SW480 (cell line): Measurements from ENCODE around the gene NBEA.
"Not testable (repeated sequence)": the region's sequence is repeated elsewhere in the genome, so short reads cannot be mapped to it uniquely, and the experiment has no call there.

ENCODE experiments used
- DNase-seq: peaks from one replicate; pipeline ENCODE4 v3.0.0-alpha.2; 2016; ENCODE audit warnings: low spot score

The NBEA gene, protein sequence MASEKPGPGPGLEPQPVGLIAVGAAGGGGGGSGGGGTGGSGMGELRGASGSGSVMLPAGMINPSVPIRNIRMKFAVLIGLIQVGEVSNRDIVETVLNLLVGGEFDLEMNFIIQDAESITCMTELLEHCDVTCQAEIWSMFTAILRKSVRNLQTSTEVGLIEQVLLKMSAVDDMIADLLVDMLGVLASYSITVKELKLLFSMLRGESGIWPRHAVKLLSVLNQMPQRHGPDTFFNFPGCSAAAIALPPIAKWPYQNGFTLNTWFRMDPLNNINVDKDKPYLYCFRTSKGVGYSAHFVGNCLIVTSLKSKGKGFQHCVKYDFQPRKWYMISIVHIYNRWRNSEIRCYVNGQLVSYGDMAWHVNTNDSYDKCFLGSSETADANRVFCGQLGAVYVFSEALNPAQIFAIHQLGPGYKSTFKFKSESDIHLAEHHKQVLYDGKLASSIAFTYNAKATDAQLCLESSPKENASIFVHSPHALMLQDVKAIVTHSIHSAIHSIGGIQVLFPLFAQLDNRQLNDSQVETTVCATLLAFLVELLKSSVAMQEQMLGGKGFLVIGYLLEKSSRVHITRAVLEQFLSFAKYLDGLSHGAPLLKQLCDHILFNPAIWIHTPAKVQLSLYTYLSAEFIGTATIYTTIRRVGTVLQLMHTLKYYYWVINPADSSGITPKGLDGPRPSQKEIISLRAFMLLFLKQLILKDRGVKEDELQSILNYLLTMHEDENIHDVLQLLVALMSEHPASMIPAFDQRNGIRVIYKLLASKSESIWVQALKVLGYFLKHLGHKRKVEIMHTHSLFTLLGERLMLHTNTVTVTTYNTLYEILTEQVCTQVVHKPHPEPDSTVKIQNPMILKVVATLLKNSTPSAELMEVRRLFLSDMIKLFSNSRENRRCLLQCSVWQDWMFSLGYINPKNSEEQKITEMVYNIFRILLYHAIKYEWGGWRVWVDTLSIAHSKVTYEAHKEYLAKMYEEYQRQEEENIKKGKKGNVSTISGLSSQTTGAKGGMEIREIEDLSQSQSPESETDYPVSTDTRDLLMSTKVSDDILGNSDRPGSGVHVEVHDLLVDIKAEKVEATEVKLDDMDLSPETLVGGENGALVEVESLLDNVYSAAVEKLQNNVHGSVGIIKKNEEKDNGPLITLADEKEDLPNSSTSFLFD (N-terminal part only)

DNA sequence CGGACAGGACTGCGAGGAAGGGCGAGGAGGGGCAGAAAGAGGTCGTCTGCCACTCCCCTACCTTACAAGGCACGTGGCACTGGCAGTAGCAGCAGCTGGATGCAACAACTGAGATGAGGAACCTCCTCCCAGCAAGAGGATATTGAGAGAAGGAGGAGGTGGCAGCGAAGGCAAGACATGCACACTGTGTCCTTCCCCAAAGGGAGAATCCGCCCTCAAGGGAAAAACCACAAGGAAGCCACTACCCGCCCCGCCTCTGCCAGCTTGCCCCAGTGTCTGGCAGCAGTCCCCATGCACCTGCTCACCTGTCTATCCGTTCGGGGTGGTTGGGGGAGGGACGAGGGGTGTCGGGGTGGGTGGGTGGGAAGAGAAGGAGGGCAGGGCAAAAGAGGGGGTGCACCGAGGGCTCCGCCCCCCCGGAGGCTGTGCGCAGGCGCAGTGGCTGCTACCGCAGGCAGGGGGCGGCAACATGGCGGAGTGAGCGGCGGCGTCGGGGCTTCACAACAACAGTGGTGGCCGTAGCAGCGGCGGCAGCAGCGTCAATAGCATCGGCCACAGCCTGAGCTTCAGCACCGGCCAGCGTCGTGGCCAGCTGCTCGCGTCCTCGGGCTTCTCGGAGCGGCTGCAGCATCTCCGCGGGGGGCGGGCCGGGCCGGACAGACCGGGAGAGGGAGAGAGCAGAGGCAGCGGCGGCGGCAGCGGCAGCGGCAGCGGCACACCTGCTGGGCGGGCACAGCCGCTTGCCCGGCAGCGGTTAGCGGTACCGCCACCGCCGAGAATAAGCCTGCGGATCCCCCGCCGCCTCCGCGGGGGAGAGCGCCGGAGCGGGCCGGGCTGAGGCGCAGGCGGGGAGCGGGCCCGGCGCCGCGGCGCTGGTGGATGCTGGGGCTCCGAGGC lies at the start of gene NBEA:
Gene NBEA (plus strand): TSS at position 436 of the 897 bp plus-strand sequence. CDS start 551 bp downstream, outside the sequence.
- DNase-seq = peak; percentile 75

DNA sequence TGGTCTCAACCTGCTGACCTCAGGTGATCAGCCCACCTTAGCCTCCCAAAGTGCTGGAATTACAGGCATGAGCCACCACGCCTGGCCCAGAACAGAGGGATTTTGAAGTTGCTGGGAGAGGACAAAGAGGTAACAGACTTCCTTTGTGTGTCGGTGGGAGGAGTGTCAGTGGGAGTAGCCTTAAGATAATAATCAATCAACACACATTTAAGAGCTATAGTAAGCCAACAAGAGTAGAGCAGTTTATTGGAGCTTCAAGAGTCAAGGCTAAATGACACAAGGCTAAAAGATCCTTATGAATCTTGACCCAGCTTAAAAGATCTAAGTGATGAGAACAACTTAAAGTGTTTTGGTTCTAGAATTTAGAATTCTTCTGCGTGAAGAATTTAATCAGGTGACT lies 47.3 kb upstream of the NBEA start:
- DNase-seq = no peak

DNA sequence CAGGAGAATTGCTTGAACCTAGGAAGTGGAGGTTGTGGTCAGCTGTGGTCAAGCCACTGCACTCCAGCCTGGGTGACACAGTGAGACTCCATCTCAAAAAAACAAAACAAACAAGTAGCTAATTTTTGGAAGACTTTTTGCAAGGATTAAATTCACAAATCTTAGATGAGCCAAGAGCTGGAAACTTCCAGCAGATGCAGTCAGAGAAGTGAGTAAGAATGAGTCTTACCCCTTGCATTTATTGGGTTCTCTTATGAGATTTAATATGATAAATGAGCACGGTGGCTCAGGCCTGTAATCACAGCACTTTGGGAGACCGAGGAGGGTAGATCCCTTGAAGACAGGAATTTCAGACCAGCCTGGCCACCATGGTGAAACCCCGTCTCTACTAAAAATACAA lies 44.9 kb upstream of the NBEA start:
- DNase-seq = no peak

DNA sequence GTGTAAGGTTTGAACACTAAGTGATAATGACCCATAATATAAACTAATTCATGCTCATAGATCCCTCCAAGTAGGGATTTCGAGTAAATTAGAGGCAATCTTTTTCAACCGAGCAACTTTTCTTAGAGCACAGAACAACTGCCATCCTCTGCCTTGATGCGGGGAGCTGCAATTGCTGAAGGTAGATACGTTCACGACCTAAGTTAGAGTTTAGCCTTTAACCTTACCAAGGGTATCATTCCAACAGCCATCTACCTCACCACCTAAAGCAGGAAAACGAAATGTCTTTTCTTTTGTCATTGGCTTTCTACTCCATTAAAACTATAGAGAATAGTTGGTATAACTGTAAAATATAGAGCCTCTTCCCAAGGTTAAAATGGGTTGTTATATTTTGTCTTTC lies 42.2 kb upstream of the NBEA start:
- DNase-seq = no peak

DNA sequence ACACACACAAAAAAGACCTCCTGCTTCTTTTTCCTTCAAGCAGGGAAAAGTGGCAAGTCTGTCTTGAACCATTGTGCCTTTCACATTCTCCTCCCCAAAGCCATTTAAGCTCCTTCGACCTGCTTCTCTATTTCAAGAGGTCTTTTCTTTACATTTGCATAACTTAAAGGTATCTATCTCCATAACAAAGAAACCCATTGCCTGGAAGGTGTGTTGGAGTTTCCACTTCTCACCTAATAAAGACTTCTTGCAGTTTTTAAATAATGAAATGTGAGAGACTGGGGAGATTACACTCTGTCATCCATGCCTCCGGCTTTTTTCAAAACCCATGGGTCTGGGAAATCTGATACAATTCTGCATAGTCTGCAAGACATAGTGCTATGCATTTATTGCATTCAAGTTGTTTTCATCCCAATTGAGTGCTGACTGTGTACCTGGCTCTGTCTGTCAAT lies 41.8 kb upstream of the NBEA start:
- no peak for DNase-seq

DNA sequence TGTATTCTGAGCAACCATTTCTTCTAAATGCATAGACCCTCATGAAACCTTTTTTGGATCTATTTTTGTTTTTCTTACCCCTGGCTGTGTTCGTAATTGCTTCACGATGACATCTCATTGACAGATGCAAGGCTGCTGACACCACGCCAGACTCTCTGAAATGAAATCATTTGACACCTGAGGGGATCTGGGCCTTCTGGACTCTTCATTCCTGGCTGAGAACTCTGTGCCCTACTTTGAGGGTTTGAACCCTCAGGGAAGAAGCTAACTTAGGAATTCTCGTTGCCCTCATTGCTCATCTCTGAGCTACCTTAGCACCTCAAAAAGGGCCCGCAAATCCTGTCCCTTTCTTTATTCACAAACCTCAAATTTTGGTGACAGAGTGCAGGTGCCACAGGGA lies 40.5 kb upstream of the NBEA start:
- DNase-seq = no peak

DNA sequence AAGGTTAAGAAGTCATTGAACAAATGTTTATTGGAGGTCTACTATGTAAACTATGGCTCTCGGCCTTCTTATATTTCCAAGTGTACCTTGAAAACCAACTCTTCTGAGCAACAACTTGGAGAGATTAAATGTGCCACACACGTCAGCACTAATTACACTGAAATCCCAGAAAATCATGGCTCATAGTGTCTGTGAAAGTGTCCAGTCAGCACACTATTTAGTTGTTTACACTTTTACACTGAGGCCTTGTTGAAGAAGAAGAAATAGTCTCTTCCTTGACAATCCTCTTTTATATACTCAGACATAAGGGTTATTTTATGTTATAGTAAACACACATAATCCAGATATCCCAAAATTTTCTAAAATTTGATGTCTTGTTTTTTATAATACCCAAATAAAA lies 30.9 kb upstream of the NBEA start:
- DNase-seq = no peak

DNA sequence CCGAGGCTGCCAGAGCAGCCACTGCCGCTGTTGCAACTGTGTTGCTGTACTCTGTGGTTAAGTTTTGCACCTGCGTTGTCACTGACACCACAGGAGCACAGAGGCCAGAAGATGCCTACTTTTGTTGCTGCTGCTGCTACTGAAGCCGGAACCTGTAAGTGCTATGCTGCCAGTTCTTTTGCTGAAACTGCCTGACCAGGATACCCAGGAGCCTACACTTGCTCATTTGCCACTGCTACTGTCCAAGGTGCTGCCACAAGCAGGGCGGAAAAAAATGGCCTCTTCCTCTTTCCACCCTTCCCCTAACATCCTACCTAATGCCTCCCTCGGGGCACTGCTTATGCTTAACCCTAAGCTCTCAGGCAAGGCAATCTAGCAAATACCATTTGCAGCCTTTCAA lies 29.0 kb upstream of the NBEA start:
- peak; percentile 8 for DNase-seq

DNA sequence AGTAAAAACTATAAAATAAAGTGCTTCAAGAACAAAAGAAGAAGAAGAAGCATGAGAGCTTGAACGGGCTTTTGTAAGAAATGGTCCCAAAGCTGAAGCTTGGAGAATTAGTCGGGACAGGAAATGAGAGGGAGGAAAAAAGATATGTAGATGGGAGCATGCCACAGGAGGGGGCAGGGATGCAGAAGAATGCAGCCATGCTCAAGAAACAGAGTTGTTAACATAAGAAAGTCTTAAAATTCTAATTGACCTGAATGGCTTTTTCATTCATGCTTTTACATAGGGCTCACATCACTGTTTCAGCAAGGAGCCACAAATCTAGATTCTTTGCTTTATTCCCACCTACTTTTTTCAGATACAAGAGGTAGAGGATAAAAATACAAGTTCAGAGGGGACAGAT lies 27.7 kb upstream of the NBEA start:
- DNase-seq = no peak

DNA sequence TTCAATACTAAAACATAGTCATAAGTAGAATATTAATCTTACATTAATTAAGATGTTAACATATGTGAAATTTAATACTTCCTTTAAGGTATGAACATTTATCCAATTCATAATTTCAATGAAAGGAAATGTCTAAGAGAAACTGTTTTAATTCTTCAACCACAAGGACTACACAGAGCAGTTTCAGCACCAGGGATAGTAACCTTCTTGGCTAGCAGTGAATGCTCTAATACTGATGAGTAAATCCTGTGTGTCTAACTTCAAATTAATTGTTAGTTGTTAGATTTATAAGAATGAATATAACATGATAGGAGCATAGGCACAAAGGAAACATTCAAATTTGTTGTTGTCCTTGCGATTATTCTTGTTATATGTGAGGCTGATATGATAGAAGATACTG lies 15.6 kb upstream of the NBEA start:
- peak; percentile 33 for DNase-seq

DNA sequence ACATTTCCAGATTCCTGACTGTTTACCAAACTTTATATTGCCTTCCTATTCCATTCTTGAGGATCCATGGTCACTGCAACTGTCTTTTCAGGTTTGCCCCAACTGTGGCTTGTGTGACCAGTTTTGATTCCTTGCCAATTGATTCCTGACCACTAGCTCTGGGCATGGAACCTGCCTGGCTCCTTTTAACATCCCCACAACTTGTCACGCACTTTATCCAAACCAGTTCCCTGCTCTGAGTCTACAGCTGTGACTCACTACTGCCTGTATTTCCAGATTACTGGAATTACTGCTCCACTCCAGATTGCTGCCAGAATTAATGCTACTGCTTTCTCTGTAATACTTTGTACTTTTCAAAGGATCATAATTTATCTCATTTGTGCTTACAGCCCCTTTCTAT lies 13.4 kb upstream of the NBEA start:
- DNase-seq = not testable (repeated sequence)

DNA sequence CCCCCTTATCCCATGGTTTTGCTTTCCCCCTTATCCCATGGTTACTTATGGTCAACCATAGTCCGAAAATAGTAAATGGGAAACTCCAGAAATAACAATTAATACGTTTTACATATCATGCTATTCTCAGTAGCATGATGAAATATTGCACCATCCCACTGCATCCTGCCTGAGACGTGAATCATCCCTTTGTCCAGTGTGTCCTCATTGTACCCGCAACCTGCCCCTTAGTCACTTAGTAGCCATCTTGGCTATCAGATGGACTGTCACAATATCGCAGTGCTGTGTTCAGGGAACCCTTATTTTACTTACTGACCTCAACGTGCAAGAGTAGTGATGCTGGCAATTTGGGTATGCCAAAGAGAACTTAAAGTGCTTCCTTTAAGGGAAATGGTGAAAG lies 10.5 kb upstream of the NBEA start:
- DNase-seq = peak; percentile 41

DNA sequence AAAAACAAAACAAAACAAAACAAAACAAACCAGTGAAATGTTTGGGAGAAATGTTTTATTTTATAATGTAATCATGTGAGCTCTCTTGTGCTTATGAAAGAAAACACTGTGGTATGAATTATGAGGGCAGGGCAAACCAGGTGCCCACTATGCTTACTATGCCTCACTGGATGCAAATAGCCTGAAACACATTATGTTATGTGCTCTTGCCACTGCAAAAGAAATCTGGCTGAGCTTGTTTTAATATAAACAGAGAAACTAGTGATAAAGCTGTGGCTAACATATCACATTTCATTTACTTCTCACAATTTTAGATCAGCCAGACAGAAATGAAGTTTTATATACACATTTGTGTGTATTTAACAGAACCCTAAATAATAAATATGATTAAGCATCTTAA lies 8.7 kb upstream of the NBEA start:
- no peak for DNase-seq

DNA sequence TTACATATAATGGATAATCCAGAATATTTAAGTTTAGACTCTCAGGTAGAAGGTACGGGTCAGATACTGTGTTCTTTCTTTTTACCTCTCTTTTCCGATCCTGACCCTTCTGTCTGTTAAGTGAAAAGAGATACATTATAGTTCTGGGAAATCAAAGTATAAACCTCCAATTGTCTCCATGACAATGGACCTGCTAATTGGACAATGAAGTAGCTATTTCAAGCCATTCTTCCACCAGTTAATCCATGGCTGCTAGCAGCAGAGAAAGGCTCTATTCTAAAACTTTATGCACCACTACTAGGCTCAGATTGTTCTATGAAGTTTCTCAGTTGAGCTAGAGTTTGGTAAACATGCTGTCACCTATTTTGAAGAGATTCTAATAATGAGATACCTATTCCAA lies 8.3 kb upstream of the NBEA start:
- DNase-seq = no peak

DNA sequence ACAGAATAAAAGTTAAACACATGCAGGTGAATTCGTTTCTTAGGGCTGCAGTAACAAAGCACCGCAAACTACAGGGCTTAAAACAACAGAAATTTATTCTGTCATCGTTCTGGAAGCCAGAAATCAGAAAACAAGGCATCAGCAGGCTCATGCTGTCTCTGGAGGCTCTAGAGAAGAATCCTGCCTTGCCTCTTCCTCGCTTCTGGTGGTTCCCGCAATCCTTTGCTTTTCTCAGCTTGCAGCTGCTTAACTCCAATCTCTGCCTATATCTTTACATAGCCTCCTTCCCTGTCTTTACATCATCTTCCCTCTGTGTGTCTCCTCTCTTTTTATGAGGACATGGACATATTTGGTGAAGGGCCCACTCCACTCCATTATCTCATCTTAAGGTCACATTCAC lies 6.2 kb upstream of the NBEA start:
- no peak for DNase-seq

DNA sequence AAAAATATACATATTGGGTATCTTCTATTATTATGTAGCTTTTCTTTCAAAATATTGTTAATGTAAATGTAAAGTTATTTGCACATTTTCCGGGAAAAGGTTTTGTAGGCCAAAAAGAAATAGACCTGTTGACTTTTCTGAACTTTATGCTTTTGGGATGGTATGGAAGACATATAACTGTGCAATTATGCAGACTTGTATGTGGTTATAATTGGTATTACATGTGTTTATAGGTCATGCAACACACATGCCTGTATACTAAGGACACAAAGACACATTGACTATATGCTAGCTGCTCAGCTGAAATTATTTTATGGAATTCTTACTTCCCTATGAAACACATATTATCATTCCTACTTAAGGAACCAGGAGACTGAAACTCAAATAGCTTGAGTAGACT lies 2.3 kb upstream of the NBEA start:
- DNase-seq = no peak

DNA sequence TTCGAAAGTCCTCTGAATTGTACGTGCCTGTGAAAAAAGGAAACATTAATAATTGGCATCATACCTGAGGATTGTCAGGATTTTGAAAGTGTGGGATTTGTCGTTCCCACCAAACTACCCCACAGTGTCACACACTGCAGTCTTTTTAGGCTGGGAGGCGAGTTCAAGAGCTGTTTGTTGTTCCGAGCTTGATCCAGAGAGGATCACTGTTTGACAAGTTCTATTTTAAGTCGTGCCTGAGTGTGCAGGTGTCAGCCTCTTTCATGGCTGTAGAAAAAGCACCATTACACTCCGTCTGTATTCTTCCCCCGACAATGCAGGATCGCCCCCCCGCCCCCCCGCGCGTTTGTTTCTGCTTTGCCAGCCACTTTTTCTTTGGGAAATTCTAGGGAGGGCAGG lies 635 bp upstream of the NBEA start:
- no peak for DNase-seq

DNA sequence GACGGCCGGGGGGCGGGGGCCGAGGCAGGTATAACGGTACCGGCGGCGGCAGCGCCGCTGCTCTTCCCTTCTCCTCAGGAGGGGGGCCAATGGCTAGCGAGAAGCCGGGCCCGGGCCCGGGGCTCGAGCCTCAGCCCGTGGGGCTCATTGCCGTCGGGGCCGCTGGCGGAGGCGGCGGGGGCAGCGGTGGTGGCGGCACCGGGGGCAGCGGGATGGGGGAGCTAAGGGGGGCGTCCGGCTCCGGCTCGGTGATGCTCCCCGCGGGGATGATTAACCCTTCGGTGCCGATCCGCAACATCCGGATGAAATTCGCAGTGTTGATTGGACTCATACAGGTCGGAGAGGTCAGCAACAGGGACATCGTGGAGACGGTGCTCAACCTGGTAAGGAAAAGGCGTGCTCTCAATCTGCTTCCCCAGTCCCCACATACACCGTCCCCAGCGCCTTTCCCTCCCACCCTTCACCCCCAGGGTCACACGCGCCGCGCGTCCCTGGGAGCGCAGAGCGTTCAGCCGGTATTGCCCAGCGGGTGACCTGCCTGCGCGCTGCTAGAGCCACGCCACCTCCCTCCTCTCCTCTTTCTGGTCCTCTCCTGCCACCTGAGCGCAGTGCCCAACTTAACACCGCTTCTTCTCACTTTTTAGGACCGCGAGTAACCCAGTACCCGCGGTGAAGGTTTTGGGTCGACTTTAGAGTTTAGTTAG lies 814 bp downstream of the NBEA start:
- no peak for DNase-seq

DNA sequence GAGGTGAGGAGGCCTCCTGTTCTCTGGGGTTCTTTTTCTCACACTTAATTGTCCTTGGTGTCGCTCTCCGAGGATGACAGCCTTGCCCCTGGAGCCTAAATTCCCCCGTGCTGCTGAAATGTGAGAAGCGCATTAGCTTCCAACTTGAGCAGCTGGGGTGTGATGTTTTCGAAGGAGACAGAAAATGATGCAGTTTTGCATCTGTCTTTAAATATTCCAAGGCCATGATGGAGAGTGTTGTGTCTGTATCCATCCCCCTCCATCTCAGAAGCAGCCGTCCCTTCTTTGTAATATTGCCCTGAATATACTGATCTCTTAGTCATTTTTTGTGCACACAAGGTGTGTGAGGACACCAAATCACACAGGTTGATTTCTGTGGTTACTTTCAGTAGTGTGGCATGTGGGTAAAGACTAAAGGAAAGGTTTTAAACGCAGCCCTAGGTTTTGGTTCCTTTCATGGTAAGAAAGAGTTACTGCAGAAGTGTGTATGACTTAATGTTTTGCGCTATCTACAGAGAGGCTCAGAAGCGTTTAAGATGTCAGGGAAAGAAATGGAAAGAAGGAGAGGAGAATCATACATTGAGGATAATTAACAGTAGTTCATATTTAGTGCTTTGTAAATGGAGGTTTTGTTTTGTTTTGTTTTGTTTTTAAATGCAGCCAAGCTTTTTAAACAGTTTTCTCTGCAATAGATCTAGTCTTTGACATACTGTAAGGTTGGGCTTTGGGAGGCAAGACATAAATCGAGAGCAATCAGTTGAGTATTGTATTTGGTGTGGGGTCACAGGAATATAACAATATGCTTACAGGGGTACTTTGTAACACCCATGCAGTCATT lies 1.6 kb downstream of the NBEA start:
- DNase-seq = no peak

DNA sequence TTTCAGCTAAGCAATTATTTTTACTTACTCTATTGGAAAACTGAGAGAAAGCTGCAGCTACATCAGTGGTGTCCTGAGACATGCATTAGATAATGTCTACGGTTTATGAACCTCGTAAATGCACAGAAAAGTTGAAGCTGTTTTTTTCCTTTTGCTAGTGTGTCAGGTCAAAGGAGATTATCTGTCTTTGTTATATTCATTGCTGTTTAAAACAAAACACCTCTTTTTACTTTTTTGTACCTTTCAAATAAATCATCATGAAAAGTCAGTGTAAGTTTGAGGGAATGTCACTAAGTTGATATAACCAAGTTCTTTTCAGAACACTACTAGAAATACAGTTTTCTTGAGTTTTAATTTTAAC lies 2.2 kb downstream of the NBEA start:
- DNase-seq = no peak
